ENCODE results near the gene ZMYND11. TPM values are rescaled to one million over a fixed set of nuclear protein-coding genes. Genes with fewer than 3 reads are reported as not detected.

Gene ZMYND11
- total RNA-seq, 1 experiment from 2014 or later = 40.3 TPM

DNA sequence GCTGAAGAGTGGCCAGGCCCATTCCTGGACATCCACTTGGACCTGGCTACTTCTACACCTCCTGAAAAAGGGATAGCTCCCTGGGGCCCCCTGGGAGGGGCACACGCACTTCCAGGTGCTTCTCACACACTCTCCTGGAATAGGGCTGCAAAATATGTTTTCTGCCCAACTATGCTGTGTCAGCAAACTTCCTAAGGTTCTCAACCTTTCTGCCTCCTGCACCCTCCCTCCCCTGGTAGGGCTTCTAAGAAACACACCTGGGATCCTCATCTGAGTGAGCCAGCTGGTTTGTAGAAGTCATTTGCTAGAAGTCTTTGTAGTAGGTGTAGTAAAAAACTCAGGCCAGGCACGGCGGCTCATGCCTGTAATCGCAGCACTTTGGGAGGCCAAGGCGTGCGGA, 136.5 kb downstream of the ZMYND11 start:
- Mint-ChIP-seq H3K27ac (ENCODE audit: unreplicated experiment) (no peak overlapping the region), H3K9me3 (ENCODE audit: low read depth, unreplicated experiment) (no peaks in the 10 kb centered on the region), H3K4me1 (ENCODE audit: low read depth, unreplicated experiment) (peaks cover 11% of the 10 kb centered on the region), H3K36me3 (ENCODE audit: insufficient read depth, unreplicated experiment) (peaks cover 4% of the 10 kb centered on the region), H3K4me3 (ENCODE audit: low read depth, unreplicated experiment) (no peak overlapping the region), H3K27me3 (ENCODE audit: unreplicated experiment) (no peaks in the 10 kb centered on the region)
- no peak for DNase-seq
- CTCF ChIA-PET = no interaction called here
- BruUV-seq (replicated peaks) = no TSS peak
- intact Hi-C loops (cut with micrococcal nuclease; ENCODE audit: unreplicated experiment) = no loop called here
- TF ChIP-seq CTCF (IDR thresholded peaks at IDR 0.05; ENCODE audit: unreplicated experiment) = no peak

DNA sequence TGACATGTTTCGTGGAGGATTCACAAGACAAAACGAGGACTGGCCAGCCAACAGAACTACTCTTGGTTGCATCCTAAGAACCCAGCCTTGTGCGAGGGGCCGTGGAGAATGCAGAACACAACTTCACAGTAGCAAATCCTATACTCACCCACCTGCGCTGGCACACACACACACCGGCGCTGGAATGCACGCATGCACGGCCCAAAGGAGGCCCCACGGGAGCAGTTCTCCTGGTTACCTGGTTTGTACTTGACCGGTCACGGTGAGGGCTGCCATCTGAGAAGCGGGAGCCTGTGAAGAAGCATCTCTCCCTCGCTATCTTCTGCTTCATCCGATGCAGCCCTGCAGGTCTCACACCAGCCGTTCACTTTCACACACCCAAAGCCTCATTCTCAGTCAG, 137.8 kb downstream of the ZMYND11 start:
- Mint-ChIP-seq H3K9me3 (ENCODE audit: low read depth, unreplicated experiment) (no peaks in the 10 kb centered on the region), H3K27ac (ENCODE audit: unreplicated experiment) (no peak overlapping the region), H3K36me3 (ENCODE audit: insufficient read depth, unreplicated experiment) (peaks cover 4% of the 10 kb centered on the region), H3K4me1 (ENCODE audit: low read depth, unreplicated experiment) (no peaks in the 10 kb centered on the region), H3K27me3 (ENCODE audit: unreplicated experiment) (no peaks in the 10 kb centered on the region), H3K4me3 (ENCODE audit: low read depth, unreplicated experiment) (no peak overlapping the region)
- intact Hi-C loops (cut with micrococcal nuclease; ENCODE audit: unreplicated experiment) = no loop called here
- BruUV-seq (replicated peaks) = no TSS peak
- no peak for DNase-seq
- CTCF ChIA-PET = no interaction called here
- TF ChIP-seq CTCF (IDR thresholded peaks at IDR 0.05; ENCODE audit: unreplicated experiment) = no peak

DNA sequence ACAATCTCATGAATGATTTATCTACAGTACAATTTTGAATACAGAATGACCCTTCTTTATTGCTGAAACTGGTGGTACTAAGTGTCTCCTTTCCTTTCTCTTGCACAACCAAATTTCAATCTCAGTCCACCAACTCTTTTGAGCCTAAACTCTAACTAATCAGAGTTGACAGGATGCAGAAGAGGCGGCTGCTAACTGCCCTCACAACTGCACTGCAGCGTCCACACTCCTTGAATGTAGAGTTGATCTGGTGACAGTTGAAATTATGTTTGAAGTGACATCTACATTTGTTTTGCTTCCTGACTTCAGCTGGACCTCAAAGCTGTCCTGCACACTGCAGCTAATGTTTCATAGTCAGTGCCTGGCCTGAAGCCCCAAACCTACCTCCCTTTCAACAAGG, 139.6 kb downstream of the ZMYND11 start:
- intact Hi-C loops (cut with micrococcal nuclease; ENCODE audit: unreplicated experiment) = no loop called here
- CTCF ChIA-PET = no interaction called here

DNA sequence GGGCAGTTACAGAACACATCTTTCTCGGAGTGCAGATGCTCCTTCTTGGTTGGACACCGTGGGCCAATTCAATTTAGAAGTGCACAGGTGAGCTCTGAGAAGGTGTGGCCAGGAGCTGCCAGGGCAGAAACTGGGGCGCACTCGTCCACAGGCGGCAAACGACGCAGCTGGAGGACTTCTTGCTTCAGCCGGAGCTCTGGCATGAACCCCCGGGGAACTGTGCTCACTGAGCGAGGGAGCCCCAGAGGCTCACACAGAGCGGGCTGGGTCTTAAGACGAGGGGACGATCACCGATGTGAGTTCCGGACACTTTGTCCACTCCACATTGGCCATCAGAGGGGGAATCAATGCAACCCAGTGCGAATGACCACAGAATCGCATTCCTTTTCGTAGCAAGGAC, 140.4 kb downstream of the ZMYND11 start:
- H3K27ac Mint-ChIP-seq (ENCODE audit: unreplicated experiment) = no peak overlapping the region
- H3K36me3 Mint-ChIP-seq (ENCODE audit: insufficient read depth, unreplicated experiment) = peaks cover 4% of the 10 kb centered on the region
- no TSS peak for BruUV-seq (replicated peaks)
- no peaks in the 10 kb centered on the region for H3K4me1 Mint-ChIP-seq (ENCODE audit: low read depth, unreplicated experiment)
- no peak overlapping the region for H3K4me3 Mint-ChIP-seq (ENCODE audit: low read depth, unreplicated experiment)
- intact Hi-C loops (cut with micrococcal nuclease; ENCODE audit: unreplicated experiment) = no loop called here
- no peak for DNase-seq
- CTCF ChIA-PET = no interaction called here
- no peaks in the 10 kb centered on the region for H3K27me3 Mint-ChIP-seq (ENCODE audit: unreplicated experiment)
- TF ChIP-seq CTCF (IDR thresholded peaks at IDR 0.05; ENCODE audit: unreplicated experiment) = no peak
- H3K9me3 Mint-ChIP-seq (ENCODE audit: low read depth, unreplicated experiment) = no peaks in the 10 kb centered on the region

More for the DNA sequence above, 139.6 kb downstream of the ZMYND11 start:
- peaks cover 4% of the 10 kb centered on the region for H3K36me3 Mint-ChIP-seq (ENCODE audit: insufficient read depth, unreplicated experiment)
- no TSS peak for BruUV-seq (replicated peaks)
- H3K27ac Mint-ChIP-seq (ENCODE audit: unreplicated experiment) = no peak overlapping the region
- no peak for TF ChIP-seq CTCF (IDR thresholded peaks at IDR 0.05; ENCODE audit: unreplicated experiment)
- H3K27me3 Mint-ChIP-seq (ENCODE audit: unreplicated experiment) = no peaks in the 10 kb centered on the region
- no peaks in the 10 kb centered on the region for H3K4me1 Mint-ChIP-seq (ENCODE audit: low read depth, unreplicated experiment)
- H3K4me3 Mint-ChIP-seq (ENCODE audit: low read depth, unreplicated experiment) = no peak overlapping the region
- H3K9me3 Mint-ChIP-seq (ENCODE audit: low read depth, unreplicated experiment) = no peaks in the 10 kb centered on the region
- DNase-seq = no peak

DNA sequence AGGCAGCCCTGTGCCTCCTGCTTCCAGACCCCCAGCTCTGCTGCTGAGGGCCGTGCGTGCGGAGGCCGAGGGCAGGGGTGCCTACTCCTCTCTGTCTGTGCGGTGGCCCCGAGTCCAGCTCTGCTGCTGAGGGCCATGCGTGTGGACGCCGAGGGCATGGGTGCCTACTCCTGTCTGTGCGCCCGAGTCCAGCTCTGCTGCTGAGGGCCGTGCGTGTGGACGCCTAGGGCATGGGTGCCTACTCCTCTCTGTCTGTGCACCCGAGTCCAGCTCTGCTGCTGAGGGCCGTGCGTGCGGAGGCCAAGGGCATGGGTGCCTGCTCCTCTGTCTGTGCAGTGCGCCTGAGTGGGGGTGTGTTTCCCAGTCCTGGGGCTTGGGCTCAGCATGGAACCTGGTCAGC, 142.7 kb downstream of the ZMYND11 start:
- DNase-seq = no peak
- Mint-ChIP-seq H3K36me3 (ENCODE audit: insufficient read depth, unreplicated experiment) (peaks cover 4% of the 10 kb centered on the region), H3K9me3 (ENCODE audit: low read depth, unreplicated experiment) (no peaks in the 10 kb centered on the region), H3K27me3 (ENCODE audit: unreplicated experiment) (no peaks in the 10 kb centered on the region), H3K27ac (ENCODE audit: unreplicated experiment) (no peak overlapping the region), H3K4me1 (ENCODE audit: low read depth, unreplicated experiment) (no peaks in the 10 kb centered on the region), H3K4me3 (ENCODE audit: low read depth, unreplicated experiment) (no peak overlapping the region)
- intact Hi-C loops (cut with micrococcal nuclease; ENCODE audit: unreplicated experiment) = no loop called here
- no TSS peak for BruUV-seq (replicated peaks)
- no peak for TF ChIP-seq CTCF (IDR thresholded peaks at IDR 0.05; ENCODE audit: unreplicated experiment)
- CTCF ChIA-PET = no interaction called here

All from Calu3 (cell line).